AG09319 (cell line): ENCODE measurements around the gene ANKLE1.

Experiments
- DNase-seq: peaks from one replicate; pipeline ENCODE4 v3.0.0-alpha.2; 2010; ENCODE audit warnings: low read depth; ENCODE audit errors: extremely low read depth
- CTCF ChIP-seq: IDR thresholded peaks from 2 replicates; pipeline ENCODE4 v1.5.1; 2011; ENCODE audit warnings: low read depth, mild to moderate bottlenecking, inconsistent platforms, low read length, moderate library complexity

ANKLE1 gene

GRCh38 chr19:17306285-17306714 lies 24.6 kb downstream of the ANKLE1 start:
- no peak for TF ChIP-seq CTCF
- DNase-seq, result no peak

- DNase-seq, result no peak
- TF ChIP-seq CTCF, result no peak
Measured at GRCh38 chr19:17307876-17308377, 26.2 kb downstream of the ANKLE1 start.

DNA sequence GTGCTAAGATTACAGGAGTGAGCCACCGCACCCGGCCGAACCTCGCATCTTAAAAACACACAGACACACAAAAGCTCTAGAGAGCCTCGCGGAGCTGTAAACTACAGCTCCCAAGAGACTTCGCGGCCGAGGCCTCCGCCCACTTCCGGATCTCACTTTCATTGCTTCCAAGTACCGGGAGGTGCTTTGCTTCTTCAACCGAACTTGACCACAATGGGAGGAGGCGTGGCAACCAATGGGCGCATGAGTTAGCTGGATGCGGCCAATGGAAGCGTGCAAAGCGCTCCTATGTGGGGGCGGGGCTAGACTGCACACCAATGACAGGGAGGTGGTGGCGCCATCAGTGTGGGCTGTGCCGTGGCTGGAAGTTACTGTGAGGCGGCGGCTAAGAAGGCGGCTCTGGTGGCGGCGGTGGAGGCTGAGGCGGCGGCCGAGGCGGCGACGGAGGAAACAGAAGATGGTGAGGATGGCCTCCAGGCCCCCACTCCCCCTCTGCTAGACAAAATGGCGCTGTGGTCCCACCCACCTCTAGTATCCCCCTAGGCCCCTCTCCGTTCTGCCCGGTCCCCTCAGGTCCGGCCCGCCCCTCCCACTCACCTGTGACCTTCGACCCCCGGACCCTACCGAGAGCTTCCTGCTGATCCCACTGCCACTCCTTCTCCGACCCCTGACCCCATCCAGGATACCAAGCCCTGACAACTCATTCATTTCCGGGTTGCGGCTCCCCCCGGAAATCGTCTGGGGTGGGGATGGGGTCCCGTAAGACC lies 27.7 kb downstream of the ANKLE1 start, which contains the start of gene DDA1:
Gene DDA1 (plus strand): TSS at position 366 of the 767 bp plus-strand sequence. CDS start 92 bp downstream, at position 458.
- DNase-seq, result peak; percentile 99
- no peak for TF ChIP-seq CTCF

DNA sequence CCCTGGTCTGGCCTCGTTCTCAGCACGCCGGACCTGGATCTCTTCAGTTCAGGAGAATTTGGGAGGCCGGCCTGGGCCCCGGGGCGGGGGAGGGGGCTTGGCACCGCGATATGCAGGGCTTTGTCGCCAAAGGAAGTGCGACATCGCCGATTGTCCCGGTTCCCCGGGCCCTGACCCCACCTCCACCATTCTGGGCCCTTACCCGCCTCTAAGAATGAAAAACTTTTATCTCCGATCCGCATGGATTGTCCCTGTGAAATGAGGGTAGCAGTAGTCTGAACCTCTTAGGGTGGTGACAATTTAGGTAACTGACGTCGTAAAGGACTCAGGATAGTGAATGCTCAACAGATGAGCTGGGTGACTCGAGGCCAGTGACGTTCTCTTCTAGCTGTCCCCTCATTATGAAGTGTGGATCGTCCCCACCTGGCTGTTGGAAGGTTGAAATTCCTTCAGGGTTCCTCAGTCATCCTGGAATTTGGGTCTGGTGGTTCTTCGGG lies 28.3 kb downstream of the ANKLE1 start:
- DNase-seq, result no peak
- no peak for TF ChIP-seq CTCF

GRCh38 chr19:17311455-17312188 lies 29.9 kb downstream of the ANKLE1 start:
- DNase-seq, result no peak
- no peak for TF ChIP-seq CTCF

GRCh38 chr19:17312189-17313113 lies 30.8 kb downstream of the ANKLE1 start:
- TF ChIP-seq CTCF, result no peak
- no peak for DNase-seq
